Cardiac muscle cell (in vitro differentiated cells and primary cell): ENCODE measurements around the gene PEAK3. TPM values are rescaled to one million over a fixed set of nuclear protein-coding genes. Genes with fewer than 3 reads are reported as not detected.
A peak's percentile ranks its signal among the peaks of the same experiment; 100 is the strongest.

Source experiments
- DNase-seq, 2 donors: peaks; one replicate each; pipeline versions ENCODE4 v3.0.0 to v3.0.0-alpha.2; 2010 to 2017; ENCODE audit warnings: low read depth in 1 of 2, low spot score in 1 of 2
- H3K27ac ChIP-seq: fragments of 200-600 bp; sonication (generic); 2 replicates; pipeline ENCODE4 v1.5.1; 2016
- H3K27me3 ChIP-seq: fragments of 200-600 bp; sonication (generic); 2 replicates; pipeline ENCODE4 v1.6.0; 2016; ENCODE audit warnings: control low read depth
- H3K36me3 ChIP-seq: fragments of 200-600 bp; sonication (generic); 2 replicates; pipeline ENCODE4 v1.5.1; 2016; ENCODE audit warnings: control low read depth
- H3K4me1 ChIP-seq: fragments of 200-600 bp; sonication (generic); 2 replicates; pipeline ENCODE4 v1.8.1; 2017; ENCODE audit warnings: low read depth, mild to moderate bottlenecking, mixed run types
- H3K4me3 ChIP-seq: fragments of 200-600 bp; sonication (generic); 2 replicates; pipeline ENCODE4 v1.5.1; 2016; ENCODE audit warnings: mild to moderate bottlenecking
- H3K9me3 ChIP-seq: fragments of 200-600 bp; sonication (generic); 2 replicates; pipeline ENCODE4 v1.5.1; 2017; ENCODE audit warnings: low read depth, mild to moderate bottlenecking, control low read depth
- CTCF ChIP-seq: IDR thresholded peaks from 2 replicates; pipeline ENCODE4 v1.5.1; 2012; ENCODE audit warnings: low read depth, mild to moderate bottlenecking, low read length
- polyA plus RNA-seq: library from polyadenylated mRNA; unstranded; fragments of >200 nt; fragmentation: Nextera tagmentation; extraction: Ambion mirVana; gene quantifications from 2 replicates; pipeline ENCODE4 v1.2.1, GENCODE V29; 2016
- total RNA-seq: library from RNA; depleted of rRNA; stranded (reverse); fragments of >200 nt; gene quantifications from 2 replicates; pipeline ENCODE4 v1.2.3, GENCODE V29; 2016

PEAK3 gene
- total and polyA plus RNA-seq, 2 experiments from 2014 or later, result 0.06 to 0.48 TPM

GRCh38 chr19:2300533-2300932 lies 18.6 kb upstream of the PEAK3 start:
- H3K27ac ChIP-seq, result no peak overlapping the region
- H3K4me3 ChIP-seq, result no peak overlapping the region
- H3K4me1 ChIP-seq, result no peaks in the 10 kb centered on the region
- no peak for TF ChIP-seq CTCF
- peaks cover 8% of the 10 kb centered on the region for H3K27me3 ChIP-seq
- no peak for DNase-seq
- no peaks in the 10 kb centered on the region for H3K36me3 ChIP-seq
- no peaks in the 10 kb centered on the region for H3K9me3 ChIP-seq

- no peaks in the 10 kb centered on the region for H3K4me1 ChIP-seq
- no peaks in the 10 kb centered on the region for H3K9me3 ChIP-seq
- no peak overlapping the region for H3K27ac ChIP-seq
- peaks cover 42% of the 10 kb centered on the region for H3K27me3 ChIP-seq
- no peaks in the 10 kb centered on the region for H3K36me3 ChIP-seq
- no peak for DNase-seq
- H3K4me3 ChIP-seq, result no peak overlapping the region
- TF ChIP-seq CTCF, result no peak
Observed at GRCh38 chr19:2296141-2296540, 14.2 kb upstream of the PEAK3 start.

GRCh38 chr19:2294687-2295335 lies 12.8 kb upstream of the PEAK3 start:
- peak in 1 of 2 donors; percentile 81 for DNase-seq
- Histone ChIP-seq H3K4me1 (peaks cover 4% of the 10 kb centered on the region), H3K27me3 (peaks cover 55% of the 10 kb centered on the region), H3K36me3 (no peaks in the 10 kb centered on the region), H3K9me3 (no peaks in the 10 kb centered on the region), H3K4me3 (no peak overlapping the region), H3K27ac (no peak overlapping the region)
- no peak for TF ChIP-seq CTCF

GRCh38 chr19:2291185-2291751 lies 9.3 kb upstream of the PEAK3 start:
- peak in 1 of 2 donors; percentile 77 for DNase-seq
- TF ChIP-seq CTCF, result no peak
- Histone ChIP-seq H3K36me3 (no peaks in the 10 kb centered on the region), H3K4me1 (peaks cover 4% of the 10 kb centered on the region), H3K27ac (no peak overlapping the region), H3K9me3 (no peaks in the 10 kb centered on the region), H3K27me3 (peaks cover 90% of the 10 kb centered on the region), H3K4me3 (peak overlapping the region; percentile 14)

GRCh38 chr19:2290441-2291184 lies 8.6 kb upstream of the PEAK3 start:
- H3K9me3 ChIP-seq, result no peaks in the 10 kb centered on the region
- no peaks in the 10 kb centered on the region for H3K36me3 ChIP-seq
- H3K4me1 ChIP-seq, result peaks cover 4% of the 10 kb centered on the region
- no peak for TF ChIP-seq CTCF
- H3K4me3 ChIP-seq, result peak overlapping the region; percentile 14
- H3K27ac ChIP-seq, result no peak overlapping the region
- H3K27me3 ChIP-seq, result peaks cover 93% of the 10 kb centered on the region
- no peak for DNase-seq
